Large intestine (tissue), 12 donors: Measurements from ENCODE around the gene KRT14. TPM values are rescaled to one million over a fixed set of nuclear protein-coding genes. Genes with fewer than 3 reads are reported as not detected.

Source experiments
- DNase-seq, 2 donors: peaks; one replicate each; pipeline versions ENCODE4 v3.0.0 to v3.0.0-alpha.2; 2013
- H3K27ac ChIP-seq: one replicate; pipeline ENCODE4 v1.5.1; 2013; ENCODE audit warnings: low read length
- H3K27me3 ChIP-seq: 2 replicates; pipeline ENCODE4 v1.6.1; 2013; ENCODE audit warnings: low read length; ENCODE audit not compliant: control insufficient read depth, insufficient read depth
- H3K36me3 ChIP-seq: 2 replicates; pipeline ENCODE4 v1.6.1; 2013; ENCODE audit warnings: low read length; ENCODE audit not compliant: control insufficient read depth, insufficient read depth
- H3K4me1 ChIP-seq: one replicate; pipeline ENCODE4 v1.6.1; 2013; ENCODE audit warnings: low read length; ENCODE audit not compliant: control insufficient read depth, insufficient read depth
- H3K4me3 ChIP-seq: one replicate; pipeline ENCODE4 v1.5.1; 2013; ENCODE audit warnings: low read length
- H3K9me3 ChIP-seq: one replicate; pipeline ENCODE4 v1.6.1; 2013; ENCODE audit warnings: mild to moderate bottlenecking, low read depth, low read length, moderate library complexity; ENCODE audit not compliant: control insufficient read depth
- WGBS: methylation state at CpG from one replicate; pipeline ENCODE4 v1.1.5; 2013; ENCODE audit warnings: low lambda C conversion rate; ENCODE audit not compliant: insufficient coverage; 5-methylcytosine and 5-hydroxymethylcytosine counted together
- long read RNA-seq, 11 donors: transcript quantifications; one replicate each; lab custom pipeline, GENCODE V29; 2026
- polyA plus RNA-seq: library from polyadenylated mRNA; unstranded; fragments of 120-200 nt; gene quantifications from one replicate; pipeline ENCODE4 v1.2.1, GENCODE V29; 2013

KRT14 gene
- 0.07 TPM for polyA plus RNA-seq
- long read RNA-seq, donor 1 = 0 reads
- long read RNA-seq, donor 2 = 0 reads
- long read RNA-seq, donor 3 = 0 reads
- long read RNA-seq, donor 4 = 0 reads
- long read RNA-seq, donor 5 = 0 reads
- long read RNA-seq, donor 6 = 0 reads
- long read RNA-seq, donor 7 = 0 reads
- long read RNA-seq, donor 8 = 0 reads
- long read RNA-seq, donor 9 = 0 reads
- long read RNA-seq, donor 10 = 0 reads
- long read RNA-seq, donor 11 = 0 reads

DNA sequence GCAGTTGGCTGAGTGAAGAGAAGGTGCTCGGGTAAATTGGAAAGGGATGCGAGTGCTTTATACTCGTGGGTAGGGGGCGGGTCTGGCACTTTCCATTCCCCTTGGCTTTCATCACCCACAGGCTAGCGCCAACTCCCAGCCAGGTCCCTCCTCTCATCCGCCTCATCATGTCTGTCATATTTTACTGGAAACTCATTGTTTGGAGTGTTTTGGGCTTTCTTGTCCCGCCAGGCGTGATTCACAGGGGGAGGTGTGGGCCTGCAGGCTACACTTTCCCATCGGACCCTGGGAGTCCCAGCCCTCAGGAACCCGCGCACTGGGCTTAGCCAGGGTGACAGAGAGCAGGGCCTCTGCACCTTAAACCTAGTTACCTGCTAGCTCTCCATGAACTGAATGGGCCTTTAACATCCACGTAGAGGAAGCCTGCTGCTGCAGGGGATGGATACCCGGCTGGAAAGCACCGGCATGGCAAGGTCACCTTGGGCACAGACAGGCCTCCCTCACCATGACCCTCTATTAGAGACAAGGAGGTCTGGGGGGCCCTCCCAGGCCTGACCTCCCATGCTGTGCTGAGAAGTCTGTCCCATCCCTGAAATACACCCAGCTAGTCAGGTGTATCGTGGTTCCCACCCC, at the start of gene KRT14:
TSS of gene KRT14 (minus strand) at position 33 of the 633 bp plus-strand sequence. CDS start 61 bp downstream, outside the sequence.
- no peaks in the 10 kb centered on the region for H3K4me1 ChIP-seq
- no peak for DNase-seq
- peaks cover 7% of the 10 kb centered on the region for H3K27me3 ChIP-seq
- H3K27ac ChIP-seq = no peak within 1 kb of the TSS
- H3K4me3 ChIP-seq = no peak within 1 kb of the TSS
- WGBS = no CpG with 5 or more reads among the region's 15 CpGs
- H3K36me3 ChIP-seq = no peaks in the 10 kb centered on the region
- no peaks in the 10 kb centered on the region for H3K9me3 ChIP-seq

DNA sequence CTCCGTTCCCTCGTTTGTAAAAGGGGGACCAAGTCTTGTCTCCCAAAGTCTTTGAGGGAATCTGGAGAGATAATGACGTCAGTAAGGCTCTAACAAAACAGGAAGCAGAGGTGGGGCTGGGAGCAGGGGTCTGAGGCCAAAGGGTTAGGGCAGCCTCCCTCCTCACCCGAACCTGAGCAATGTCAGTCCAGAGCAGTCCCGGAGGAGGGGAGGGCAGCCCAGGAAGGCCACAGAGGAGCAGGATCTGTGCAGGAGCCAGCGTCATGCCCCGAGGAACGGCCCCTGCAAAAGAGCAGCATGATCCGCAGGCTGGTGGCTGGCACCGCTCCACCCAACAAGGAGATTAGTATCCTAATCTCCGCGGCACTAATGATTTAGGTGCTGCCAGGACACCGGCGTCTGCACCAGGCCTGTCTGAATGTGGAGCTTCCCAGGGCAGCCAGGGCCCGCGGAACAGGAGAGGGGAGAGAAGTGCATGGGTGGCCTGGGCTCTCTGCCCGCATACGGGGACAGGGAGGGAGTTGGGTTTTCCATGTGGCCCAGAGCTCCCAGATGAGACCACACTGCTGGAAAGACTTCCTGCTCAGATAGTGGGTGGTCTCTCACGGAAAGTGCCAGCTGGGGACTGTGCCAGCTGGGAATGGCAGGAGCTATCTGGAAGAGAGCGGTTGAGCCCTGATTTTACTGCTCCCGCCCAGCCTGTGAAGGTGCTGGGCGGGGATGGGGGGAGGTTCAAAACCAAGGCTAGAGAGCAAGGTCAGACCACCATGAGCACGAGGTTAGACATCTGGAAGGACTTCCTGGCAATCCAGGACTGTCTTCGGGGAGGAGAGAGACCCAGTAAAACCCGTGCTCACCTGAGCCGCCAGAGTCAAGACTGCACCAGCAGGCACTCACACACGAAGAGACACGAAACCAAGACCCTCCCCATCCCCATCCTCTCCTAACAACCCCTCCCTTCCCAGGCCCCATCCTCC, 48.7 kb upstream of the KRT14 start:
- H3K4me3 ChIP-seq = no peak overlapping the region
- WGBS = no CpG with 5 or more reads among the region's 28 CpGs
- H3K4me1 ChIP-seq = peaks cover 3% of the 10 kb centered on the region
- no peaks in the 10 kb centered on the region for H3K36me3 ChIP-seq
- H3K27me3 ChIP-seq = no peaks in the 10 kb centered on the region
- no peak overlapping the region for H3K27ac ChIP-seq
- DNase-seq = peak; percentile 47 to 51
- peaks cover 4% of the 10 kb centered on the region for H3K9me3 ChIP-seq

GRCh38 chr17:41634639-41635038, 47.9 kb upstream of the KRT14 start:
- H3K27ac ChIP-seq = no peak overlapping the region
- no CpG with 5 or more reads among the region's 7 CpGs for WGBS

GRCh38 chr17:41633556-41634199, 47.0 kb upstream of the KRT14 start:
- no peaks in the 10 kb centered on the region for H3K27me3 ChIP-seq
- no peak overlapping the region for H3K4me3 ChIP-seq
- no peak overlapping the region for H3K27ac ChIP-seq
- no peaks in the 10 kb centered on the region for H3K36me3 ChIP-seq
- no peak for DNase-seq
- peaks cover 4% of the 10 kb centered on the region for H3K9me3 ChIP-seq
- H3K4me1 ChIP-seq = peaks cover 3% of the 10 kb centered on the region
- WGBS = no CpG with 5 or more reads among the region's 14 CpGs

More at GRCh38 chr17:41634639-41635038, 47.9 kb upstream of the KRT14 start:
- peaks cover 4% of the 10 kb centered on the region for H3K9me3 ChIP-seq
- H3K36me3 ChIP-seq = no peaks in the 10 kb centered on the region
- no peak overlapping the region for H3K4me3 ChIP-seq
- no peak for DNase-seq
- no peaks in the 10 kb centered on the region for H3K27me3 ChIP-seq
- peaks cover 3% of the 10 kb centered on the region for H3K4me1 ChIP-seq

- Histone ChIP-seq H3K36me3 (no peaks in the 10 kb centered on the region), H3K9me3 (peaks cover 4% of the 10 kb centered on the region), H3K27me3 (no peaks in the 10 kb centered on the region), H3K4me1 (peaks cover 3% of the 10 kb centered on the region), H3K27ac (no peak overlapping the region), H3K4me3 (no peak overlapping the region)
- no CpG with 5 or more reads among the region's 5 CpGs for WGBS
- DNase-seq = no peak
Observed at GRCh38 chr17:41632482-41633105, 45.9 kb upstream of the KRT14 start.

GRCh38 chr17:41631898-41632285, 45.2 kb upstream of the KRT14 start:
- H3K36me3 ChIP-seq = no peaks in the 10 kb centered on the region
- peaks cover 3% of the 10 kb centered on the region for H3K4me1 ChIP-seq
- H3K4me3 ChIP-seq = no peak overlapping the region
- DNase-seq = no peak
- H3K9me3 ChIP-seq = peaks cover 4% of the 10 kb centered on the region
- WGBS = no CpG with 5 or more reads among the region's 15 CpGs
- H3K27ac ChIP-seq = no peak overlapping the region
- H3K27me3 ChIP-seq = no peaks in the 10 kb centered on the region

DNA sequence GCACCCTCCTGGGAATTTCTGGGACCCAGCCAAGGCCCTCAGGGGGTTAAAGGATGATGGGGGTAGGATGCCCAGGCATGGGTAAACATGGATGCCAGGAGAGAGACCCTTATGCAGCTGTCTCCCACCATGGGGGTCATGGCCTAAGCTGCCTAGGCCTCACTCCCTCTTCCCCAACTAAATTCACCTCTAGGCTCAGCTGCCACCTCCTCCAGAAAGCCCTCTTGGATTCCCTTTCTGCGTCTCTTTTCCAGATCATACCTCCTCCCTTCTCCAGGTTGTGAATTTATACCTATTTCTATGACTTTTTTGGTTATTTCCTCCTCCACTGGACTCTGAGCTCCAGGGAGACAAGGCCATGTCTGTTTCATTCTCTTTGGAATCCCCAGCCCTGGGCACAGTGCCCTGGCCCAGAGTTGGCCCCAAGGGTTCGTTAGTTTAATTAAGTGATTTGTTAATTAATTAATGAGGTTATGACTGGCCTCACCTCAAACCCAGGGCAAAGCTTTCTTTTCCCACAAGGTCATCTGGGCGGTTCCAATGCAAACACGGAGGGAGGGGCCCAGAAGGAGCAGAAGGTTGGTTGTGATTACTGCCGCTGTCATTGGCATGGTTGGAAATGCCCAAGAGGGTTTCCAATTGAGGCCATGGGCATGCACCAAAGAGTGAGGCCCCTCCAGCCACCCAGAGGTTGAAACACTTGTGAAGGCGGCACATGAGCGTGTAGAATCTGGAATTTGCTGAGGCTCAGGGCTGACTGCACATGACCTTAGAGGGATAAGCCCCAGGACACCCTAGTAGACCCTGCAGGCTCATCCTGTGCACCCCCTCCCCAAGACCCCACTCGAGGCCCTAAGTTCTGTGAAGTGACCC, 44.6 kb upstream of the KRT14 start:
- peaks cover 3% of the 10 kb centered on the region for H3K4me1 ChIP-seq
- H3K4me3 ChIP-seq = no peak overlapping the region
- no peak for DNase-seq
- no peak overlapping the region for H3K27ac ChIP-seq
- peaks cover 4% of the 10 kb centered on the region for H3K9me3 ChIP-seq
- 100% methylated on average over 1 of the region's 8 CpGs for WGBS
- H3K36me3 ChIP-seq = no peaks in the 10 kb centered on the region
- no peaks in the 10 kb centered on the region for H3K27me3 ChIP-seq

- Histone ChIP-seq H3K4me3 (no peak overlapping the region), H3K36me3 (no peaks in the 10 kb centered on the region), H3K27me3 (no peaks in the 10 kb centered on the region), H3K27ac (no peak overlapping the region), H3K4me1 (peaks cover under 1% of the 10 kb centered on the region), H3K9me3 (peaks cover 4% of the 10 kb centered on the region)
- WGBS = no CpG with 5 or more reads among the region's 13 CpGs
- no peak for DNase-seq
Observed at GRCh38 chr17:41629826-41630670, 43.4 kb upstream of the KRT14 start.
